Measurements from ENCODE around the gene STAM.
A peak's percentile ranks its signal among the peaks of the same experiment; 100 is the strongest.

STAM gene

GRCh38 chr10:17633353-17633752 is 10.6 kb upstream of the STAM start:
- TF ChIP-seq POLR2A (IDR thresholded peaks at IDR 0.05; ENCODE audit: low read length) (peak; percentile 17), GATA1 (IDR thresholded peaks at IDR 0.05; ENCODE audit: low read depth, low read length) (no peak)
- DNase-seq: no peak

GRCh38 chr10:17637869-17638268 is 6.1 kb upstream of the STAM start:
- DNase-seq: no peak
- TF ChIP-seq GATA1 (IDR thresholded peaks at IDR 0.05; ENCODE audit: low read depth, low read length) (no peak), POLR2A (IDR thresholded peaks at IDR 0.05; ENCODE audit: low read length) (no peak)

GRCh38 chr10:17640331-17640816 is 3.6 kb upstream of the STAM start:
- no peak for TF ChIP-seq POLR2A (IDR thresholded peaks at IDR 0.05; ENCODE audit: low read length)
- no peak for TF ChIP-seq GATA1 (IDR thresholded peaks at IDR 0.05; ENCODE audit: low read depth, low read length)
- no peak for DNase-seq

- TF ChIP-seq POLR2A (IDR thresholded peaks at IDR 0.05; ENCODE audit: low read length) (no peak), GATA1 (IDR thresholded peaks at IDR 0.05; ENCODE audit: low read depth, low read length) (no peak)
- DNase-seq: peak; percentile 89 to 94
Observed at GRCh38 chr10:17643339-17643754, 604 bp upstream of the STAM start.

GRCh38 chr10:17644485-17644943 is 563 bp downstream of the STAM start:
- DNase-seq: peak; percentile 70 to 84

GRCh38 chr10:17645621-17646345 is 1.8 kb downstream of the STAM start:
- peak; percentile 53 to 75 for DNase-seq
- no peak for TF ChIP-seq GATA1 (IDR thresholded peaks at IDR 0.05; ENCODE audit: low read depth, low read length)
- TF ChIP-seq POLR2A (IDR thresholded peaks at IDR 0.05; ENCODE audit: low read length): no peak

More at GRCh38 chr10:17644485-17644943, 563 bp downstream of the STAM start:
- TF ChIP-seq GATA1 (IDR thresholded peaks at IDR 0.05; ENCODE audit: low read depth, low read length): no peak
- no peak for TF ChIP-seq POLR2A (IDR thresholded peaks at IDR 0.05; ENCODE audit: low read length)

- no peak for DNase-seq
- TF ChIP-seq POLR2A (IDR thresholded peaks at IDR 0.05; ENCODE audit: low read length) (no peak), GATA1 (IDR thresholded peaks at IDR 0.05; ENCODE audit: low read depth, low read length) (no peak)
Observed at GRCh38 chr10:17647326-17647725, 3.4 kb downstream of the STAM start.

- peak in 1 of 2 experiments; percentile 42 for DNase-seq
- TF ChIP-seq GATA1 (IDR thresholded peaks at IDR 0.05; ENCODE audit: low read depth, low read length) (no peak), POLR2A (IDR thresholded peaks at IDR 0.05; ENCODE audit: low read length) (no peak)
Observed at GRCh38 chr10:17648243-17649035, 4.5 kb downstream of the STAM start.

- TF ChIP-seq POLR2A (IDR thresholded peaks at IDR 0.05; ENCODE audit: low read length): no peak
- no peak for TF ChIP-seq GATA1 (IDR thresholded peaks at IDR 0.05; ENCODE audit: low read depth, low read length)
- no peak for DNase-seq
Observed at GRCh38 chr10:17649052-17649451, 5.1 kb downstream of the STAM start.

GRCh38 chr10:17649836-17650235 is 5.9 kb downstream of the STAM start:
- TF ChIP-seq POLR2A (IDR thresholded peaks at IDR 0.05; ENCODE audit: low read length) (no peak), GATA1 (IDR thresholded peaks at IDR 0.05; ENCODE audit: low read depth, low read length) (no peak)
- no peak for DNase-seq

- DNase-seq: no peak
- TF ChIP-seq POLR2A (IDR thresholded peaks at IDR 0.05; ENCODE audit: low read length) (no peak), GATA1 (IDR thresholded peaks at IDR 0.05; ENCODE audit: low read depth, low read length) (no peak)
Observed at GRCh38 chr10:17650416-17650815, 6.5 kb downstream of the STAM start.

GRCh38 chr10:17651896-17652295 is 7.9 kb downstream of the STAM start:
- TF ChIP-seq POLR2A (IDR thresholded peaks at IDR 0.05; ENCODE audit: low read length): no peak
- no peak for TF ChIP-seq GATA1 (IDR thresholded peaks at IDR 0.05; ENCODE audit: low read depth, low read length)
- no peak for DNase-seq

- TF ChIP-seq POLR2A (IDR thresholded peaks at IDR 0.05; ENCODE audit: low read length) (no peak), GATA1 (IDR thresholded peaks at IDR 0.05; ENCODE audit: low read depth, low read length) (no peak)
- no peak for DNase-seq
Observed at GRCh38 chr10:17652585-17652984, 8.6 kb downstream of the STAM start.

- TF ChIP-seq POLR2A (IDR thresholded peaks at IDR 0.05; ENCODE audit: low read length): no peak
- TF ChIP-seq GATA1 (IDR thresholded peaks at IDR 0.05; ENCODE audit: low read depth, low read length): no peak
- DNase-seq: no peak
Observed at GRCh38 chr10:17655009-17655408, 11.1 kb downstream of the STAM start.
